Naive thymus-derived CD8-positive, alpha-beta T cell (primary cell): Measurements from ENCODE around the gene TBX1. TPM values are rescaled to one million over a fixed set of nuclear protein-coding genes. Genes with fewer than 3 reads are reported as not detected.

Experiments used
- ATAC-seq, 2 donors: fragments of 150-1000 bp; cut with Tn5 transposase in 1 of 2; sonication (Bioruptor Pico), chemical (Tn5 transposase) in 1 of 2; 1 replicate in 1 of 2; 2 replicates in 1 of 2; pipeline ENCODE4 v1.10.0; 2021; ENCODE audit warnings: mild to moderate bottlenecking in 2 of 2, moderate library complexity in 2 of 2
- POLR2A ChIA-PET: fragments of 350-600 bp; sonication (Branson Sonifier 250); formaldehyde crosslinking; loops from one replicate; lab custom pipeline; 2021; ENCODE audit warnings: antibody characterized with exemption; lab: Charles Lee
- DNase-seq, 10 donors: peaks; one replicate each; pipeline versions ENCODE4 v3.0.0 to v3.0.0-alpha.2; 2020 to 2022
- H3K27ac Mint-ChIP-seq, 10 donors: one replicate each; pipeline ENCODE4 v1.8.0; 2020 to 2022; ENCODE audit warnings: mild to moderate bottlenecking in 10 of 10, mixed read lengths in 10 of 10, moderate library complexity in 4 of 10, inconsistent platforms in 1 of 10
- H3K27me3 Mint-ChIP-seq, 5 donors: one replicate each; pipeline ENCODE4 v1.8.0; 2021 to 2022; ENCODE audit warnings: mixed read lengths in 5 of 5
- H3K36me3 Mint-ChIP-seq, 3 donors: one replicate each; pipeline ENCODE4 v1.8.0; 2020 to 2022; ENCODE audit warnings: mixed read lengths in 3 of 3, mild to moderate bottlenecking in 2 of 3, inconsistent platforms in 1 of 3
- H3K4me1 Mint-ChIP-seq, 4 donors: one replicate each; pipeline ENCODE4 v1.8.0; 2021 to 2022; ENCODE audit warnings: mixed read lengths in 4 of 4
- H3K4me3 Mint-ChIP-seq, 10 donors: one replicate each; pipeline ENCODE4 v1.8.0; 2020 to 2022; ENCODE audit warnings: mild to moderate bottlenecking in 10 of 10, mixed read lengths in 10 of 10, moderate library complexity in 6 of 10, inconsistent platforms in 1 of 10
- H3K9me3 Mint-ChIP-seq, 9 donors: one replicate each; pipeline ENCODE4 v1.8.0; 2020 to 2022; ENCODE audit warnings: mixed read lengths in 9 of 9, mild to moderate bottlenecking in 3 of 9, inconsistent platforms in 1 of 9, moderate library complexity in 1 of 9
- polyA plus RNA-seq, 3 donors: library from polyadenylated mRNA; unstranded; fragments of 300-500 nt; fragmentation: Illumina TruSeq; gene quantifications; one replicate each; pipeline ENCODE4 v1.2.3, GENCODE V29; 2021
- total RNA-seq, 8 experiments: library from RNA in 2 of 8; stranded (reverse) in 2 of 8; gene quantifications; one replicate each; pipeline ENCODE4 v1.2.3 and lab custom pipeline; 2021 to 2026

TBX1 gene
- total and polyA plus RNA-seq, 5 experiments from 2014 or later, result not detected

- peaks cover 11 to 25% (median 20%) of the 10 kb centered on the region in 4 donors for H3K4me1 Mint-ChIP-seq
- H3K4me3 Mint-ChIP-seq, result peak overlapping the region in 4 of 10 donors; percentile 13 to 78 (median 37)
- no peak for DNase-seq
- no peaks in the 10 kb centered on the region for H3K9me3 Mint-ChIP-seq
- POLR2A ChIA-PET, result no interaction called here
- H3K27ac Mint-ChIP-seq, result peak overlapping the region in 2 of 10 donors; percentile 5 to 43
- H3K27me3 Mint-ChIP-seq, result peaks cover 11 to 61% (median 31%) of the 10 kb centered on the region in 5 donors
- no peaks in the 10 kb centered on the region for H3K36me3 Mint-ChIP-seq
- ATAC-seq, result no peak
These were observed 6.4 kb upstream of the TBX1 start for GRCh38 chr22:19753996-19754700.

GRCh38 chr22:19754701-19755144, 5.9 kb upstream of the TBX1 start:
- ATAC-seq, result no peak
- peaks cover 14 to 31% (median 24%) of the 10 kb centered on the region in 4 donors for H3K4me1 Mint-ChIP-seq
- H3K4me3 Mint-ChIP-seq, result peak overlapping the region in 7 of 10 donors; percentile 14 to 78 (median 22)
- POLR2A ChIA-PET, result no interaction called here
- H3K36me3 Mint-ChIP-seq, result peaks cover 0 to under 1% (median under 1%) of the 10 kb centered on the region in 3 donors
- no peaks in the 10 kb centered on the region for H3K9me3 Mint-ChIP-seq
- peak overlapping the region in 1 of 10 donors; percentile 5 for H3K27ac Mint-ChIP-seq
- H3K27me3 Mint-ChIP-seq, result peaks cover 12 to 66% (median 35%) of the 10 kb centered on the region in 5 donors
- no peak for DNase-seq

DNA sequence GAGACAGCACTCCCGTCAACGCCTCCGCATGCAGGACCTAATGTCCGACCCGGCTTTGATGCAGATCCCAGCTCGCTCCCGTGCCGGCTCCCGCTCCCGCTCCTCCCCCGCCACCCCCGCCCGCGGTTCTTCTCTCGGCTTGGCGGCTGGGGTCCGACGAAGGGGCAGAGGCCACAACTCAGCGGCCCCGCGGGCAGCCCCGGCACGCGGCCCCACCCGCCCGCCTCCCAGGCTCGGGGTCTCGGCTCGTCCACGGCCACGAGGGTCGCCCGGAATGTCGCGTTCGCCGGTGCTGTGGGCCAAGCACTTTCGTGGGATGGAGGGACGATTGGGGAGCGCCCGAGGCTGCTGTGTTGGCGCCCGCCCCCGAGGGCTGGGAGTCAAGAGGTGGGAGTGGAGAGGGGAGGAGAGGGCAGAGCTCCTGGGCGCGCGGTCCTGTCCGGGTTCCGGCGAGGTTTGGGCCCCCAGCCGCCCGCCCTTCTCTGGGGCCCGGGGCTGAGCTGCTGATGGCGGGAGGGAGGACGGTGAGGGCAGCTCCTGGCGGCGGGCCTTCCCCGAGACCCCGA, 5.3 kb upstream of the TBX1 start:
- Mint-ChIP-seq H3K27me3 (peaks cover 17 to 71% (median 40%) of the 10 kb centered on the region in 5 donors), H3K4me3 (peak overlapping the region in 7 of 10 donors; percentile 14 to 78 (median 52)), H3K36me3 (peaks cover 2 to 6% (median 5%) of the 10 kb centered on the region in 3 donors), H3K9me3 (no peaks in the 10 kb centered on the region), H3K27ac (no peak overlapping the region), H3K4me1 (peaks cover 20 to 36% (median 29%) of the 10 kb centered on the region in 4 donors)
- no peak for DNase-seq
- POLR2A ChIA-PET, result interaction anchor here (1.8 kb wide), 1 partner anchor 137 kb away, joined by 6 read pairs; no protein-coding TSS in a partner anchor
- ATAC-seq, result no peak

DNA sequence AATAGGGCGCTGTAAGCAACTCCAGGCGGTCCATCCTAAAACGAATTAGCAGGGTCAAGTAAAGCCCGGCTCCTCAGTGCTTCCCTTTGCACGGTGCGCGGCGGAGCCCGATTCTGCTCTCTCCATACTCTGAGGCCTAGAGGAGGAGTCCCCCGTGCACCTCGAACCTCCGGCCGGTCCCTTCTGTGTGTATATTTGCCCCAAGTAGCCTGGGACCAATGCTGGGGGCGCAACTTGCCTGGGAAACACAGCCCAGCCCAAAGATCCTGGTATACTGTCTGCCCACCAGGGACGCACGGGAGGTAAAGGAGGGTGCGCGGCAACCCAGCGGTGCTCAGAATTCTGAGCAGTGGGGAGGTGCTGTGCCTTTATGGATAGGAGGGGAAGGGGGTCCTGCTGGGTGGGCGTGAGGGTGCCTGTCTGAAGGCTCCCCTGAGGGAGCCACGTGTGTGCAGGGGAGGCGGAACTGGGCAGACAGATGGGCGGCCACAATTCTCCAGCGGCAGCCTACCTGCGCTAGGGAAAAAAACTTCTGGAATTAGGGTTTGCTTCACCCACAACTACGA, 4.8 kb upstream of the TBX1 start:
- Mint-ChIP-seq H3K36me3 (peaks cover 2 to 8% (median 6%) of the 10 kb centered on the region in 3 donors), H3K9me3 (no peaks in the 10 kb centered on the region), H3K4me3 (peak overlapping the region; percentile 10 to 85 (median 76)), H3K27me3 (peaks cover 18 to 70% (median 42%) of the 10 kb centered on the region in 5 donors), H3K4me1 (peaks cover 21 to 39% (median 30%) of the 10 kb centered on the region in 4 donors), H3K27ac (peak overlapping the region in 1 of 10 donors; percentile 43)
- DNase-seq (no peak), ATAC-seq (no peak)
- POLR2A ChIA-PET, result interaction anchor here (0.6 to 1.8 kb wide), 7 partner anchors 98 to 157 kb away, joined by 3 to 6 read pairs (median 3); no protein-coding TSS in a partner anchor

DNA sequence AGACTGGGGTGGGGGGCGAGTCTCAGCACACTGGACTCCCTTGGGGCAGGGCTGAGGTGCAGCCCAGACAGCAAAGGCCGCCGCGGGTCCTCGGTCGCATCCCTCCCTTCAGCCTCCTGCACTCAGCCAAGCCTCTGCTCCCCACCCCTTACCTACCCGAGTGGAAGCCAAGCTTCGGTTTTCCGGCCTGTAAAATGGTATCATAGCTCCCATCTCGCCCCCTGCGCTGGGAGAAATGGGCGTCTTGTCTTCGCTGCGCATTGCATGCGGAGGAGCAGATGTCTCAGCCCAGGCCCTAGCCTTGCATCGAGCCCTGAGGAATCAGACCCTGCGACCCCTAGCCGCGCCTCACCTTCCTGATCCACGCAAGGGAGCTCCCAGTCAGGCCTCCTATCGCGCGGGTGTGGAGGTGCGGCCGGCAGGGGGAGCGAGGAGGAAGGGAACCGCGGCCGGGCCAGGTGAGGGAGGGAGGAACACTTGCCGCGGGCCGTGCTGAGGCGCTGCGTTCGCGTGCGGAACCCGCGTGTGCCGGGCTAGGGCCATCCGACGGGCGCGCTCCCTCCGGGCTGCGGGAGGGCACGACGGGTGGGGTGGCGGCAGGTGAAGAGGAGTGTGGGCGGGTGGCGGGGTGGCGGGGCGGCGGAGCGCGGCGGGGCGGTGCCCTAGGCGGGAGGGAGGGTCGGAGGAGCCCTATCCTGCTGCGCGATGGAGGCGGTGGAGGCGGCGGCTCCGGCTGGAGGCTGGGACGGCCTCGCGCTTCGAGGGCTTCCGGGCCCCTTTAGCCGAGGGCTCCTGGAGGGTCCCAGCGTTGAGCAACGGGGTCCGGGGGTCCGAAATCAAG, 4.1 kb upstream of the TBX1 start:
- POLR2A ChIA-PET, result interaction anchor here (0.5 to 1.8 kb wide), 8 partner anchors 97 to 157 kb away, joined by 3 to 6 read pairs (median 3); no protein-coding TSS in a partner anchor
- Mint-ChIP-seq H3K4me1 (peaks cover 21 to 41% (median 30%) of the 10 kb centered on the region in 4 donors), H3K27ac (peak overlapping the region in 2 of 10 donors; percentile 43 to 71), H3K27me3 (peaks cover 18 to 71% (median 43%) of the 10 kb centered on the region in 5 donors), H3K9me3 (no peaks in the 10 kb centered on the region), H3K36me3 (peaks cover 2 to 8% (median 6%) of the 10 kb centered on the region in 3 donors), H3K4me3 (peak overlapping the region; percentile 50 to 84 (median 72))
- peak; percentile 45 to 84 (median 65) for DNase-seq
- peak; percentile 77 to 84 for ATAC-seq

DNA sequence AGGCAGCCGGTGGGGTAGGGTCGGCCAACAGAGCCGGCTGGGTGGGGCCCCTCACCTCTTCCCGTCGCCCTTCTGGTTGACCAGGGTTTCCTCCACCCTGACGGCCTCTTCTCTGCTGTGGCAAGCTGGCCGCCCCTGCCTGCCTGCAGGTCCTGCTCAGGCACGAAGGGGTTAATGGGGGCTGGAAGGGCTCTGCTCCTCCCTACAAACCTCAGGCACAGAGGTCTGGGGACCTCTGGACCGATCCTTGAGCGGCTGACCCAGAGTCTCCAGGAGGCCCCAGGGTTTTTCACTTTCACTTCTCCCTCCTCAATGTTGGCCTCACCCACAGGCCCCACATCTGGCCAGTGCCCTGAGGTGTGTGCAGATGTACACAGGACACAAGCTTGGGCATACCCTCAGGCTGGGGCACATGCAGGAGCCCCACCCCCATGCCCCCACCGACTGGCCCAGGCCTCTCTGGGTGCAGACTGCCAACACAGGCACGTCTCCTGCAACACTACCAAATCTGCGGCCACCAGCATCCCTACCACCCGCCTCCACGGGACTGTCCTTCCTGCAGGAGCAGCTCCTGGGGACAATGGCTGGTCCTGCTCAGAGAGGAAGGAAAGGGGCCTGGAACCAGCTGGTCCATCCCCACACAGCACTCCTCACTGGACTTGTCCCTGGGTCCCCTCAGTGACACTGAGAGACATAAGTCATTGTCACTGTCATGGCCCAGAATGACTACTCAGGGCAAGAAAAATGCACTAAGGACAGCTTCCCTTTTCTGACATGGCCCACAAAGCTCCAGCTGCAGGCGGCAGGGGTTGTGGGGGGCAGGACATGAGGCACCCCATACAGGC, 3.2 kb upstream of the TBX1 start:
- ATAC-seq (no peak), DNase-seq (no peak)
- POLR2A ChIA-PET, result interaction anchor here (1.0 to 1.1 kb wide), 3 partner anchors 130 to 132 kb away, joined by 3 to 5 read pairs (median 3); no protein-coding TSS in a partner anchor
- H3K27ac Mint-ChIP-seq, result peak overlapping the region in 3 of 10 donors; percentile 19 to 82 (median 37)
- H3K36me3 Mint-ChIP-seq, result peaks cover 2 to 8% (median 6%) of the 10 kb centered on the region in 3 donors
- H3K9me3 Mint-ChIP-seq, result no peaks in the 10 kb centered on the region
- H3K27me3 Mint-ChIP-seq, result peaks cover 23 to 80% (median 47%) of the 10 kb centered on the region in 5 donors
- peak overlapping the region; percentile 30 to 83 (median 78) for H3K4me3 Mint-ChIP-seq
- H3K4me1 Mint-ChIP-seq, result peaks cover 22 to 44% (median 32%) of the 10 kb centered on the region in 4 donors

- Mint-ChIP-seq H3K27me3 (peaks cover 26 to 82% (median 47%) of the 10 kb centered on the region in 5 donors), H3K36me3 (peaks cover 2 to 8% (median 6%) of the 10 kb centered on the region in 3 donors), H3K9me3 (no peaks in the 10 kb centered on the region), H3K4me3 (peak overlapping the region in 9 of 10 donors; percentile 7 to 83 (median 78)), H3K4me1 (peaks cover 22 to 44% (median 32%) of the 10 kb centered on the region in 4 donors), H3K27ac (peak overlapping the region in 2 of 10 donors; percentile 19 to 37)
- DNase-seq, result no peak
- POLR2A ChIA-PET, result interaction anchor here (1.0 kb wide), 1 partner anchor 130 kb away, joined by 5 read pairs; no protein-coding TSS in a partner anchor
- ATAC-seq, result no peak
These were observed 2.3 kb upstream of the TBX1 start for GRCh38 chr22:19757985-19758895.

DNA sequence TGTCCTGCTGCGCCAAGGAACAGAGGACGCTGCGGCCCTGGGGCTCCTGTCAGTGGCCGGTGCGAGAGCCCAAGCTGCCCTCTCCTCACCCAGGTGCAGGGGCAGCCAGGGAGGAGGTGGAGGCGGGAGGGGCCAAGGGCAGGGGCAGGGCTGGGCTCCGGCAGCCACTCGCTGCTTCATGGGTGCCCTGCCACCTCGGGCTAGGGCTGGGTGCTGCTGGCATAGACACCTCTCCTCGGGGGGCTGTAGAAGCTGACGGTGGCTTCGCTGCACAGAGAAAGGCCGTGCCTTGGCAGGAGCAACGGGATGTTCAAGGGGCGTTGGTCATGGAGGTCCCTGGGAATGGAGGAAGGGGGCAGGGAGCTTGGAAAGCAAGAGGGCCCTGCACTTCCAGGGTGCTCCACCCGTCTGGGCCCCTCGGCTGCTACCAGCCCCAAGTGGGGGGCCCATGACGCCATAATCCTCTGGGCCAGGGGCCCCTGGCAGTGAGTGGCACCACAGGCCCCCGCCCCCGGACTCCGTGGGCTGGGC, 1.6 kb upstream of the TBX1 start:
- H3K4me1 Mint-ChIP-seq, result peaks cover 22 to 44% (median 32%) of the 10 kb centered on the region in 4 donors
- peaks cover 2 to 8% (median 6%) of the 10 kb centered on the region in 3 donors for H3K36me3 Mint-ChIP-seq
- peaks cover 26 to 81% (median 45%) of the 10 kb centered on the region in 5 donors for H3K27me3 Mint-ChIP-seq
- peak overlapping the region in 4 of 10 donors; percentile 54 to 89 (median 70) for H3K4me3 Mint-ChIP-seq
- no peak for DNase-seq
- ATAC-seq, result no peak
- POLR2A ChIA-PET, result no interaction called here
- H3K9me3 Mint-ChIP-seq, result no peaks in the 10 kb centered on the region
- H3K27ac Mint-ChIP-seq, result no peak overlapping the region

GRCh38 chr22:19759427-19760057, 1.0 kb upstream of the TBX1 start:
- Mint-ChIP-seq H3K4me3 (peak overlapping the region; percentile 79 to 95 (median 88)), H3K4me1 (peaks cover 21 to 44% (median 32%) of the 10 kb centered on the region in 4 donors), H3K27ac (peak overlapping the region in 3 of 10 donors; percentile 40 to 91 (median 49)), H3K36me3 (peaks cover 2 to 8% (median 6%) of the 10 kb centered on the region in 3 donors), H3K9me3 (no peaks in the 10 kb centered on the region), H3K27me3 (peaks cover 26 to 79% (median 44%) of the 10 kb centered on the region in 5 donors)
- DNase-seq (no peak), ATAC-seq (peak; percentile 17 to 18)
- POLR2A ChIA-PET, result no interaction called here
